ENCODE data around the gene SLC46A3.

SLC46A3 gene

GRCh38 chr13:28718543-28719226 is at the start of gene SLC46A3:
Gene SLC46A3, minus strand, starts transcription at chr13:28718970. Its CDS starts 972 bp downstream, at chr13:28717998.
- DNase-seq (ENCODE audit: low spot score in 2 of 2) (peak; percentile 95), ATAC-seq (ENCODE audit: low read depth) (peak; percentile 93)
- no peaks in the 10 kb centered on the region for H3K27me3 Mint-ChIP-seq
- peak within 1 kb of the TSS; percentile 93 for H3K27ac Mint-ChIP-seq
- H3K4me1 Mint-ChIP-seq = peaks cover 18% of the 10 kb centered on the region
- no peaks in the 10 kb centered on the region for H3K9me3 Mint-ChIP-seq
- H3K36me3 Mint-ChIP-seq = no peaks in the 10 kb centered on the region
- H3K4me3 Mint-ChIP-seq = peak within 1 kb of the TSS; percentile 96

- DNase-seq (ENCODE audit: low spot score in 2 of 2) (no peak), ATAC-seq (ENCODE audit: low read depth) (no peak)
- H3K27me3 Mint-ChIP-seq = peaks cover 15% of the 10 kb centered on the region
- H3K27ac Mint-ChIP-seq = no peak overlapping the region
- no peaks in the 10 kb centered on the region for H3K4me1 Mint-ChIP-seq
- peaks cover 9% of the 10 kb centered on the region for H3K9me3 Mint-ChIP-seq
- H3K4me3 Mint-ChIP-seq = no peak overlapping the region
- peaks cover 3% of the 10 kb centered on the region for H3K36me3 Mint-ChIP-seq
Measured at GRCh38 chr13:28763887-28764286, 45.1 kb upstream of the SLC46A3 start.

GRCh38 chr13:28761586-28761985 is 42.8 kb upstream of the SLC46A3 start:
- Mint-ChIP-seq H3K4me1 (no peaks in the 10 kb centered on the region), H3K27me3 (peaks cover 15% of the 10 kb centered on the region), H3K4me3 (no peak overlapping the region), H3K36me3 (peaks cover 3% of the 10 kb centered on the region), H3K9me3 (peaks cover 12% of the 10 kb centered on the region), H3K27ac (no peak overlapping the region)
- DNase-seq (ENCODE audit: low spot score in 2 of 2) = no peak
- ATAC-seq (ENCODE audit: low read depth) = no peak

GRCh38 chr13:28755546-28755870 is 36.7 kb upstream of the SLC46A3 start:
- no peak overlapping the region for H3K4me3 Mint-ChIP-seq
- no peak overlapping the region for H3K27ac Mint-ChIP-seq
- ATAC-seq (ENCODE audit: low read depth) (no peak), DNase-seq (ENCODE audit: low spot score in 2 of 2) (no peak)
- peaks cover 2% of the 10 kb centered on the region for H3K4me1 Mint-ChIP-seq
- peaks cover 4% of the 10 kb centered on the region for H3K27me3 Mint-ChIP-seq
- peaks cover 14% of the 10 kb centered on the region for H3K9me3 Mint-ChIP-seq
- peaks cover 5% of the 10 kb centered on the region for H3K36me3 Mint-ChIP-seq

GRCh38 chr13:28754698-28755545 is 36.2 kb upstream of the SLC46A3 start:
- H3K27me3 Mint-ChIP-seq = peaks cover 2% of the 10 kb centered on the region
- DNase-seq (ENCODE audit: low spot score in 2 of 2) = no peak

GRCh38 chr13:28753946-28754345 is 35.2 kb upstream of the SLC46A3 start:
- no peak for DNase-seq (ENCODE audit: low spot score in 2 of 2)
- H3K27ac Mint-ChIP-seq = no peak overlapping the region
- peaks cover 10% of the 10 kb centered on the region for H3K9me3 Mint-ChIP-seq
- H3K27me3 Mint-ChIP-seq = peaks cover 4% of the 10 kb centered on the region
- H3K36me3 Mint-ChIP-seq = peaks cover 3% of the 10 kb centered on the region
- H3K4me1 Mint-ChIP-seq = peaks cover 2% of the 10 kb centered on the region
- ATAC-seq (ENCODE audit: low read depth) = no peak
- H3K4me3 Mint-ChIP-seq = no peak overlapping the region

More at GRCh38 chr13:28754698-28755545, 36.2 kb upstream of the SLC46A3 start:
- ATAC-seq (ENCODE audit: low read depth) = no peak
- peaks cover 5% of the 10 kb centered on the region for H3K36me3 Mint-ChIP-seq
- peaks cover 14% of the 10 kb centered on the region for H3K9me3 Mint-ChIP-seq
- peaks cover 2% of the 10 kb centered on the region for H3K4me1 Mint-ChIP-seq
- peak overlapping the region; percentile 78 for H3K4me3 Mint-ChIP-seq
- H3K27ac Mint-ChIP-seq = no peak overlapping the region

- H3K27ac Mint-ChIP-seq = no peak overlapping the region
- peaks cover 2% of the 10 kb centered on the region for H3K36me3 Mint-ChIP-seq
- H3K4me1 Mint-ChIP-seq = peaks cover 2% of the 10 kb centered on the region
- ATAC-seq (ENCODE audit: low read depth) = no peak
- no peak for DNase-seq (ENCODE audit: low spot score in 2 of 2)
- peaks cover 8% of the 10 kb centered on the region for H3K9me3 Mint-ChIP-seq
- peaks cover 6% of the 10 kb centered on the region for H3K27me3 Mint-ChIP-seq
- H3K4me3 Mint-ChIP-seq = no peak overlapping the region
Measured at GRCh38 chr13:28753208-28753892, 34.6 kb upstream of the SLC46A3 start.

- Mint-ChIP-seq H3K4me1 (peaks cover 2% of the 10 kb centered on the region), H3K4me3 (no peak overlapping the region), H3K36me3 (peaks cover 2% of the 10 kb centered on the region), H3K27me3 (peaks cover 6% of the 10 kb centered on the region), H3K9me3 (peaks cover 2% of the 10 kb centered on the region), H3K27ac (no peak overlapping the region)
- DNase-seq (ENCODE audit: low spot score in 2 of 2) (no peak), ATAC-seq (ENCODE audit: low read depth) (no peak)
Measured at GRCh38 chr13:28751175-28751960, 32.6 kb upstream of the SLC46A3 start.

- peaks cover 8% of the 10 kb centered on the region for H3K27me3 Mint-ChIP-seq
- ATAC-seq (ENCODE audit: low read depth) (no peak), DNase-seq (ENCODE audit: low spot score in 2 of 2) (no peak)
- peaks cover 2% of the 10 kb centered on the region for H3K9me3 Mint-ChIP-seq
- no peak overlapping the region for H3K27ac Mint-ChIP-seq
- H3K36me3 Mint-ChIP-seq = peaks cover 2% of the 10 kb centered on the region
- H3K4me1 Mint-ChIP-seq = peaks cover 2% of the 10 kb centered on the region
- no peak overlapping the region for H3K4me3 Mint-ChIP-seq
Measured at GRCh38 chr13:28750187-28751045, 31.6 kb upstream of the SLC46A3 start.

GRCh38 chr13:28747851-28748250 is 29.1 kb upstream of the SLC46A3 start:
- H3K4me1 Mint-ChIP-seq = no peaks in the 10 kb centered on the region

GRCh38 chr13:28746287-28746612 is 27.5 kb upstream of the SLC46A3 start:
- Mint-ChIP-seq H3K4me1 (no peaks in the 10 kb centered on the region), H3K4me3 (no peak overlapping the region), H3K27ac (no peak overlapping the region), H3K9me3 (no peaks in the 10 kb centered on the region), H3K36me3 (no peaks in the 10 kb centered on the region), H3K27me3 (peaks cover 8% of the 10 kb centered on the region)
- no peak for ATAC-seq (ENCODE audit: low read depth)
- DNase-seq (ENCODE audit: low spot score in 2 of 2) = no peak

More at GRCh38 chr13:28747851-28748250, 29.1 kb upstream of the SLC46A3 start:
- no peaks in the 10 kb centered on the region for H3K9me3 Mint-ChIP-seq
- DNase-seq (ENCODE audit: low spot score in 2 of 2) (no peak), ATAC-seq (ENCODE audit: low read depth) (no peak)
- peaks cover 8% of the 10 kb centered on the region for H3K27me3 Mint-ChIP-seq
- H3K36me3 Mint-ChIP-seq = no peaks in the 10 kb centered on the region
- H3K4me3 Mint-ChIP-seq = no peak overlapping the region
- no peak overlapping the region for H3K27ac Mint-ChIP-seq

- Mint-ChIP-seq H3K9me3 (no peaks in the 10 kb centered on the region), H3K4me1 (no peaks in the 10 kb centered on the region), H3K4me3 (no peak overlapping the region), H3K36me3 (no peaks in the 10 kb centered on the region), H3K27me3 (peaks cover 8% of the 10 kb centered on the region), H3K27ac (no peak overlapping the region)
- ATAC-seq (ENCODE audit: low read depth) = no peak
- DNase-seq (ENCODE audit: low spot score in 2 of 2) = no peak
Measured at GRCh38 chr13:28744656-28745055, 25.9 kb upstream of the SLC46A3 start.

- no peak overlapping the region for H3K4me3 Mint-ChIP-seq
- H3K27me3 Mint-ChIP-seq = peaks cover 8% of the 10 kb centered on the region
- no peak overlapping the region for H3K27ac Mint-ChIP-seq
- H3K36me3 Mint-ChIP-seq = no peaks in the 10 kb centered on the region
- no peak for DNase-seq (ENCODE audit: low spot score in 2 of 2)
- H3K4me1 Mint-ChIP-seq = no peaks in the 10 kb centered on the region
- H3K9me3 Mint-ChIP-seq = no peaks in the 10 kb centered on the region
- no peak for ATAC-seq (ENCODE audit: low read depth)
Measured at GRCh38 chr13:28744091-28744536, 25.3 kb upstream of the SLC46A3 start.

All from memory B cell (primary cell).